ENCODE results near the gene LTBP2. TPM values are rescaled to one million over a fixed set of nuclear protein-coding genes. Genes with fewer than 3 reads are reported as not detected.

Gene LTBP2
- under 1 TPM in 1 of 2 donors, not detected in 1; 0.49 TPM for total RNA-seq

DNA sequence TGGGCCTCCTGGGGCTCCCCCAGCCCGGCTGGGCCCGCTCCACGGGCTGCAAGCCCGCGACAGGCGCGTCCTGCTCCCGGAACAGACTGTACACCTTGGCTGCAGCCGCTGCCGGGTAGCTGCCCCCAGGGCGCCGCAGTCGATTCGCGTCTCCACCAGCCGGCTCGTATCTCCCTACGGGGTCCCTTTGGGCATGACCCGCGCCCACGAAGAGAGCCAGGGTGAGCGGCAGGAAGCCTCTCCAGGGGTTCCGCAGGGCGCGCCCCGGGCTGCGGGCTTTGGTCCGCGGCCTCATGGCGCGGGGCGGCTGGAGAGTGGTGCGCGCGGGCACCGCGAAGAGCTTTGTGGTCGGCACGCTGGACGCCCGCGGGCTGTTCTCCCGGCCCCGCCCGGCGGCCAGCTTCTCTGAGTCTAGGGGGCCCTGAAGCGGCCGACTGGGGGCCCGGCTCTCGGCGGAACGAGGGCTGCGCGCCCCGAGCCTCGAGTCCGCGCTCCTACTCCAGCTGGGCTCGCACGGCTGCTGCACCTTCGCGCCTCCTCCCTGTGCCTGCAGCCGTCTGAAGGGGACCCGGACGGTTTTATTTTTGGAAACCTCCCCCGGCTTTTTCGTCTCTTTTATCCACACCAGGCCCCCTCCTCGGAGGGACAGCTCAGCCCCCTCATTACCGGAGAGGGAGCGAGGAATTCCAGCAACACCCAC is at the start of gene LTBP2:
LTBP2 (minus strand) TSS at position 588 of the 700 bp plus-strand sequence; CDS start at position 295, 293 bp downstream.
- peak in 1 of 2 donors; percentile 18 for ATAC-seq
- Mint-ChIP-seq H3K36me3 (no peaks in the 10 kb centered on the region), H3K9me3 (no peaks in the 10 kb centered on the region), H3K27ac (no peak within 1 kb of the TSS)
- DNase-seq (ENCODE audit: low spot score in 2 of 2), result peak in 1 of 2 donors; percentile 27

DNA sequence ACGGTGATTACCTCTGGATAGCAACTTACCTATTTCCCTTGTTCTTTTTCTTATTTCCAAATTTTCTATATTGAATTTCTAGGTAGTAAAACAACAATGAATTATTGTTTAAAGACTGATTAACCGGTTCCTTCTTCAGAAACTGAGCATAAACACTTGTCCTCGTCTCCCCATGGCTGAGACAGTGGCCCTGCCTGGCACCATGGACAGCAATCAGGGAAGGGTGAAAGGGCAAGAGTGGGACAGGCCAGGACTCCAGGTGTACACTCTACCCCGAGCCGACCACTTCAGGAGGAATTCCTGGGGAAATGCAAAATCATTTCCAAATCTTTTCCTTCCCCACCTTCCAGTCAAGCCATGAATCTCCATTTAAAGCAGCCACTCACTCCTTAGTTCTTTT is 48.8 kb upstream of the LTBP2 start:
- no peak for DNase-seq (ENCODE audit: low spot score in 2 of 2)
- Mint-ChIP-seq H3K9me3 (no peaks in the 10 kb centered on the region), H3K36me3 (peaks cover 9% of the 10 kb centered on the region in 2 donors), H3K27ac (peak overlapping the region; percentile 20 to 53)
- ATAC-seq, result no peak

DNA sequence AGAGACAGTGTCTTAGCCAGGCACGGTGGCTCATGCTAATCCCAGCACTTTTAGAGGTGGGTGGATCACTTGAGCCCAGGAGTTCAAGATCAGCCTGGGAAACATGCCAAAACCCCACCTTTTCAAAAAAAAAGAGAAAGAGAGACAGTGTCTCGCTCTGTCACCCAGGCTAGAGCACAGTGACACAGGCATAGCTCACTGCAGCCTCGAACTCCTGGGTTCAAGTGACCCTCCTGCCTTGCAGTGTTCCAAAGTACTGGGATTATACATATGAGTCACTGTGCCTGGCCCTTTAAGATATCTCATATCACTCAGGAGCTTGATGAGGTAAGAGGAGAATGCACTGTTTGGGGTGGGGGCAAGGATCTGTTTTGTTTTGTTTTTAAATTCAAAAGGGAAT is 48.1 kb upstream of the LTBP2 start:
- peaks cover 9% of the 10 kb centered on the region in 2 donors for H3K36me3 Mint-ChIP-seq
- H3K27ac Mint-ChIP-seq, result no peak overlapping the region
- no peak for DNase-seq (ENCODE audit: low spot score in 2 of 2)
- no peak for ATAC-seq
- H3K9me3 Mint-ChIP-seq, result no peaks in the 10 kb centered on the region

DNA sequence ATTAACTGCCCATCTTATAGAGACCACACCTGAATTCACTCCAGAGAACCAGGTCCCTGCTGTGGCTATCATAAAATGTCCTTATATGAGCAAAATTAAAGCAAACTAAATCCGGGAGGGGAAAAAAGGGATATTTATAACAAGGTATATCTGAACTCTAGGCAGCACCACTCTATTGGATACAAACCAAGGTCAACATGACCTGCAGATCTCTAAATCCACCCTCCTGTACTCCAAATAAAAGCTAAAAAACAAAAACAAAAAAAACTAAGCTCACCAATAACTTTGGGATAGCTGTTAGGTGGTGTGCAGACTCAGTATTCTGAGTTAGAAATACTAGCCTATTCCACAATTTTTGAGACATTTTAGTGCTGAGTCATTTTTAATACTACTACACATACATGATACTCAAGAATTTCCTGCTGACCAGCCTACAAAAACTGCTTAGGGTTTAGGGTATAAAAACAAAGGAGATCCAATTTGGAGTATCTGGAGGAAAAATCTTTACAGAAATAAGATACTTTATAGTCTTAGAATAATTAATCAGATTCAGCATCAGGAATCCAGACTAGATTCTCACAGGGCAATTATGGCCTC is 46.6 kb upstream of the LTBP2 start:
- peaks cover 5 to 8% of the 10 kb centered on the region in 2 donors for H3K36me3 Mint-ChIP-seq
- DNase-seq (ENCODE audit: low spot score in 2 of 2), result no peak
- ATAC-seq, result no peak
- no peaks in the 10 kb centered on the region for H3K9me3 Mint-ChIP-seq
- peak overlapping the region in 1 of 2 donors; percentile 5 for H3K27ac Mint-ChIP-seq

DNA sequence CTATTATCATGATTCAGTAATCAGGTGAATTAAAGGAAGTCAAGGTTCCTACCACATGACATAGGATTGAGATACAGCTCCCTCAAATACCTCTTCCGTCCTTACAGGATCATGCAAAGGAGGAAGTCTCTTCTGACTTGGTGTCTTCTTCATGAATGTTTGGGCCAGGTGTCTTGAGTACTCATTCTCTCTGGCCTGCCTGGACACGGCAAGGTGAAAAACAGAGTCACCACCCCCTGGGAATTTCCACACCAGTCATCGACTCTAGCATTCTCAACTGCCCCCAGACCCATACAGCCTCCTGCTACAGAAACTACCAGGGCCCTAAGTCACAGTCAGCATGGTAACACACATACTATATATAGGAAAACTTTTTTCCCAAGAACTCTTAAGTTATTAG is 44.9 kb upstream of the LTBP2 start:
- DNase-seq (ENCODE audit: low spot score in 2 of 2), result no peak
- H3K36me3 Mint-ChIP-seq, result peaks cover 0 to 5% of the 10 kb centered on the region in 2 donors
- H3K9me3 Mint-ChIP-seq, result no peaks in the 10 kb centered on the region
- ATAC-seq, result no peak
- peak overlapping the region; percentile 5 to 8 for H3K27ac Mint-ChIP-seq

DNA sequence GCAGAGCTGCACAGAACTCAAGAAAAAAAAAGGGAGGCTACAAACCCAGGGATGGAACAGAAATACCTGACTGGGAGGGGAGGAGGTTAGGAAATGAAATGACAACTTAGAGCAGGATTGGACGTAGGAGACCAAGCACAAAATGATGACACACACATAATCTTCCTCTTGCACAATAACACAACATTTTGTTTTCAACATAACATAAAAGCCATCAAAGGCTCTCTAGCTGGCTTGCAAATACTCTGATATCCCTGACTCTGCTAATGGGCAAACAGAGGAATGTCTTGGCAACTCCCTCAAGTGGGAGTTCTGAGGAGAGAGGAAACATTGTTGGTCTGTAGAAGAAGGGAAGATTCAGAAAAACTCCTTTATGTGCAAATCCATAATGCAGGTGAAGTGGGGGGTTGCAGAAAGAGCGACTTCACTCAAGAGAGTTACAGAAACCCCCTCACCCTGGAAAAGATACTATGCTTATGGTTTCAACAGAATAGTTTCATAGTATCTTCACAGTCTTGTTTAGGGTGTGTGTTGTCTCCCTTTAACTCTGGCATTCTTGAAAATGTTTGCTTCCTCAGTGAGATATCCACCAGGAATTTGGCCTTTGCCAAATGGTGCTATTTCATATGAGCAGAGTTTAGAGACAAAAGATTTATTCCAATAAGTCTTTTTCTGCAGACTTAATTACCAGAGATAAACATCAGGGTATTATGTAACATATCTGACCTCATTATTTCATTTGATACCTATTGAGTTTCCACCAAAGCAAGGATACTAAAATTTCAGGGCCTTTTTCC is 43.8 kb upstream of the LTBP2 start:
- no peak for ATAC-seq
- no peak for DNase-seq (ENCODE audit: low spot score in 2 of 2)
- no peak overlapping the region for H3K27ac Mint-ChIP-seq
- H3K9me3 Mint-ChIP-seq, result no peaks in the 10 kb centered on the region
- no peaks in the 10 kb centered on the region for H3K36me3 Mint-ChIP-seq

DNA sequence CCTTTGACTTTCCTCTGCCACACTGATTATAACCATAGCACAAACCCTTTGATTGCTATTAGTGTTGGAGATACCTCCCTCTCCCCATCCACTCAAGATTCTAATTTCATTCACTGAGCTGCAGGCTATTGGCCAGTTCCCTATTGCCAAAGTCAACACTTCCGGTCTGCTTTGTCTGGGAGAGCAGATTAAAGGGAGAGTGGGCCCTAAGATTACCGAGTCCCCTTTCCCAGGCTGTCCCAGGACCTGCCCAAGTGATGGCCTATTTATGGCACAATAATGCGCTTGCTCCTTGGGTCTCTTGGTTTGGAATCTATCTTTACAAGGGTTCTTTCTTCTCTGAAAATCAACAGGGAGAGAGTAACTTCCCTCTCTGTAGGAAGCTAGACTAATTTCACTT is 42.9 kb upstream of the LTBP2 start:
- no peak for ATAC-seq
- no peak for DNase-seq (ENCODE audit: low spot score in 2 of 2)
- peak overlapping the region; percentile 56 to 58 for H3K27ac Mint-ChIP-seq
- H3K36me3 Mint-ChIP-seq, result no peaks in the 10 kb centered on the region
- H3K9me3 Mint-ChIP-seq, result no peaks in the 10 kb centered on the region

DNA sequence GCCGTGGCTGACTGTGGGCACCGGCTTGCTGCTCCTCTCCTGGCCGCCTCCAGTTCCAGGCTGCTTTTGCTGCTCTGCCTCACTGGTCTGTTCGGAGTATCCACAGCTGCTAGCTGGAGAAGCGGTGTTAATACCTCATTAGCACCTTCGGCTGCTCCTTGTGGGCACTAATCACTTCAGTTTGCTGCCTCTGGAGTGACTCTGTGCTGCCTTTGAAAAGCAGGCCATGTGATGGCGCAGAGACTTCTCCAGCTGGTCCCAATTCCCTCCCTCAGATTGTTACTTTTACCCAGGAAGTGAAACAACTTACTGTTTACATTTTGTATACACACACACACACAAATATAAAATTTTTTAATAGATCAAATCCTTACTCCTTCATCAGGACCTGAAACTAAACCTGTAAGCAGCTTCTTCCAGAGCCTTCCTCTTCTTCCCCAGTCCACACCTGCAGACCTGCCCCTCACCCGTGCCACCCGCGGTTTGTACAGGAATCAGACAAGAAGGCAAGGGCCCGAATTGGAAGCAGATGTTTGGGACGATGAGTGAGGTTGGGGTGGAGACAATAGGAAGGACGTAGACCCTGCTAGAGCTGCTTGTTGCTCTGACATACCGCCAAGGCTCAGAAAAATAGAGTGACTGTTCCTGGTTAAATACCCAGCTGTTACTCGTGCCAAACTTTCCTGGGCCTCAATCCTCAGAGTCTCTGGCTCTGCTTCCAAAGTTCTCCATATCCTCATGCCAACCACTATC is 41.5 kb upstream of the LTBP2 start:
- ATAC-seq (no peak), DNase-seq (ENCODE audit: low spot score in 2 of 2) (no peak)
- Mint-ChIP-seq H3K9me3 (no peaks in the 10 kb centered on the region), H3K36me3 (no peaks in the 10 kb centered on the region), H3K27ac (peak overlapping the region in 1 of 2 donors; percentile 74)

DNA sequence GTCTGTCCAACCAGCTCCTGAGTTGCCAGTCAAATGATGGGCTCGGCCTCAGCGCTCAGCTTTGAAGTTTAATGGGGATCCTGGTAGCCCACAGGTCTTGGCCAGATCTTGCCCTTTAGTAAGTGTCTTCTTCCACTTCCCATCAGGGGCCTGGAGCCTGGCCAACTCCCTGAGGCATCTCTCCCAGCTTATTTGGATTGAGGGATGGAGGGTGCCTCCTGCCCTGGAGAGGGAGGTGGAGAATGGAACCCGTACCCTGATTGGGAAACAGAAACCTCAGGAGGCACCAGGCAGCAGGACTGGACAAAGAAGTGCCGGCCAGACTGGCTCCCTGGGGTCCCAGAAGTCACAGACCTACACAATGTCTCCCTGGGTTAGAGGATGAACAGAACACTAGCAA is 40.5 kb upstream of the LTBP2 start:
- H3K36me3 Mint-ChIP-seq, result no peaks in the 10 kb centered on the region
- ATAC-seq (no peak), DNase-seq (ENCODE audit: low spot score in 2 of 2) (no peak)
- peak overlapping the region in 1 of 2 donors; percentile 74 for H3K27ac Mint-ChIP-seq
- H3K9me3 Mint-ChIP-seq, result no peaks in the 10 kb centered on the region

DNA sequence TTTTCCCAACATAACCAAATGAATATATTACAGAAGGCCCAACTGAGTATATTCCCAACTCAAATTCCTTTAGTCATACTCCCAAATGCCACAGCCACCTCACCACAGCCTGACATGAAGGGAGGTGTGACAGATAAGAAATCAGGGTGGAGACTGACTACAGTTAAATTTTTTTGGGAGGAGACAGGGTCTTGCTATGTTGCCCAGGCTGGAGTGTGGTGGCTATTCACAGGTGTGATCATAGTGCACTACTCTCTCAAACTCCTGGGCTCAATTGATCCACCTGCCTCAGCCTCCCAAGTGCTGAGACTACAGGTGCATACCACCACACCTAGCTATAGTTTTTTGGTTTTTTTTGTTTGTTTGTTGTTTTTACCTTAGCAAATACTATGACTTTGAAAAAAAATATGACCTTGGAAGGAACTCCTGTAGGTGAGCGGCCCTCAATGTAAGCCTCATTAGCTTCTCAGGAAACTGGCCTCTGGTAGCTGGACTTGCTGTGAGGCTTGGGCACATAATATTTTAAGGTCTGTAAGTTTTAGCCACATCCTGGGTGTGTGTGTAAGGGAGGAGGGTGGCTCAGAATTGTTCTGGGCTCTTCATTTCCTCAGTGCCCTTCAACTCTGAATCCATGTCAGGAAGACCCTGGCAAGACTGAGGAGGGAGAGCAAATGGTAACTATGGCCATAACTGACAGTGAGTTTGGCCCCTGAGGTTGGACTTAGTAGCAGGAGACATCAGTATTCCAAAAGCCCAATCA is 39.1 kb upstream of the LTBP2 start:
- DNase-seq (ENCODE audit: low spot score in 2 of 2) (no peak), ATAC-seq (no peak)
- H3K9me3 Mint-ChIP-seq, result no peaks in the 10 kb centered on the region
- no peaks in the 10 kb centered on the region for H3K36me3 Mint-ChIP-seq
- peak overlapping the region in 1 of 2 donors; percentile 65 for H3K27ac Mint-ChIP-seq

DNA sequence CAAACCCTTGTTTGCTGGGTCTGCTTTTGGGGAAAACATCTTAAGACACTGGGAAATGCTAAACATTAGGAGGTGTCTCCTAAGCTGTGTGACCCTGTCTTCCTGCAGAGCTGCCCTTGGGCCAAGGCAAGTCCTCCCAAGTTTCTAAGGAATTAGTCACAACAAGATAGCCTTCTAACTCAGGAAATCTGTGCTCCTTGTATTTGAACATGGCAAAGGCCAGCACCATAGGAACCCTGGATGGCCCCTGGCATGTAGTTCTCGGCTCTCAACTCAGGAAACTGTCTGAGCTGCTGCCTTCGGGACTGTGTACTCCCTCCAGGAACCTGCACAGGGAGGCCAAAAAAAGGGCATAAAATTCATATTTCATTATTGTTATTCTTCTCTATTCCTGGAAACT is 37.6 kb upstream of the LTBP2 start:
- no peak for DNase-seq (ENCODE audit: low spot score in 2 of 2)
- no peak for ATAC-seq
- H3K27ac Mint-ChIP-seq, result no peak overlapping the region
- no peaks in the 10 kb centered on the region for H3K36me3 Mint-ChIP-seq
- H3K9me3 Mint-ChIP-seq, result no peaks in the 10 kb centered on the region

DNA sequence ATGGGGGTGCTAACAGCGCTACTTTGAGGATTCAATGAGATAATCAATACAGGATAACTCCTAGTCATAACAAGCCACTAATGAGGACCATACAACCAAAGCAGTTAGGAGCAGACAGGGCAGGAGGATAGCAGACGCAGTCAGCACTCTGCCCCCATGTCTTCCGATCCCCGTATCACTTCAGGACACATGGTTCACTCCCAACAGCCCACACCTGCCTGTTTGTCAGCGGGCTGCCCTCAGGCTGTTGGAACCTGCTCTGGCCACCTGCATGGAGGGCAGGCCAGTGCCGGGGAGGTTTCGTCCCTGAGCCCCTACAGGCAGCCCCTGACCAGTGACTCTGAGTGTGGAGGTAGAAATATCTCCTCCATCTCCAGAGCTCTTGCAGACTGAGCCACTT is 37.1 kb upstream of the LTBP2 start:
- no peaks in the 10 kb centered on the region for H3K36me3 Mint-ChIP-seq
- H3K9me3 Mint-ChIP-seq, result no peaks in the 10 kb centered on the region
- no peak for ATAC-seq
- DNase-seq (ENCODE audit: low spot score in 2 of 2), result no peak
- no peak overlapping the region for H3K27ac Mint-ChIP-seq

DNA sequence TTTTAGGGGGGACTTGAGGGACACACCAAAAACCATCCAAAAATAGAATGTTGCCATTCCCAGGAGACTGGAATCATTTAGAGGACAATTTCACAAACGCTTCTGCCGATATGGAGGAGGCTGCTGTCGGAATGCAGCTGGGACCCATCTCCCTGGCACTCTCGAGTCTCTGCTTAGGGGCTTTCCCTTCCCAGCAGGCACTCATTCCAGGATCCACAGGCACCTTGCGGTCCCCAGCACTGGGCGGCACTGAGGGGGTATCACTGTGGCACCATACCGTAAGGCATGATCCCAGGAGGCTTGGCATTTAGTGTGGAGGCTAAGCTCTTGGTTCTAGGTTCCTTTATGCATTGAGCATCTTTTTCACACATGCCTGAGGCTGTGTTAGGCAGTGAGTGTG is 36.6 kb upstream of the LTBP2 start:
- DNase-seq (ENCODE audit: low spot score in 2 of 2) (no peak), ATAC-seq (no peak)
- H3K9me3 Mint-ChIP-seq, result no peaks in the 10 kb centered on the region

DNA sequence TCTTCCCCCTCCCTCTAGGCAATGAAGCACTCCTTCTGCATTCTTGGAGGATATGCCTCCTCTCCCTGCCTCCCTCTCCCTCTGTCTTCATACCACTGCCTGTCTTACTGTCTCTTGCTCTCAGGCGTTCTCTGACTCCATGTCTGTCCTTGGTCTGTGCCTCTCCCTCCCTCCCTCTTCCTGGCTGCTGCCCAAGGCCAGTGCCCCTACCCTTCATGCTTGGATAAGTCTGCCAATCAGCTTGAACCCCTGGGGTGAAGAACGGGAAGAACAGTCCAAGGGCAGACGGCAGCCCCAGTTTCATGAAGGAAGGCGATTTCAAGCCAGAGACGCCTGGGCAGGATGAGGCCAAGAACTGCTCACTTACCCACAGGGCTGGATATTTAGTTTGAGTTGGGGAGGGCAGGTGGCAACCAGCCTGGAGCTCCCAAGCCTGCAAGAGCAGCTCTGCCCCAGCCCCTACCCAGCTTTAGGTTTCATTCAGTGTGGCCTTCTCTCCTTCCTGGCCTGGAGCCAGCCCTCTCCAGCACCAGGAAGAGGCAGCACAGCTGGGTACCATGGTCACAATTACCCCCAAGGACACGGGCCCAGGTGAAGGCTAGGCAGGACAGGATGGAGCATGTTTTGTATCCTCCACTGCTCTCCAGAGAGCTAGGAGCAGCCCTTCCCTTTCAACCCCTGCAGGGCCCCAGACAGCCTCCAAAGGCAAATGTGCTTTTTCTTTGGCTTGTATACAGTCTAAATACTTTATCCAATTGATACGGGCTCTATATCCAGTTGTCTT is 35.8 kb upstream of the LTBP2 start:
- DNase-seq (ENCODE audit: low spot score in 2 of 2) (no peak), ATAC-seq (no peak)
- Mint-ChIP-seq H3K27ac (peak overlapping the region in 1 of 2 donors; percentile 41), H3K9me3 (no peaks in the 10 kb centered on the region), H3K36me3 (no peaks in the 10 kb centered on the region)

More for the DNA sequence above, 36.6 kb upstream of the LTBP2 start:
- no peaks in the 10 kb centered on the region for H3K36me3 Mint-ChIP-seq
- peak overlapping the region in 1 of 2 donors; percentile 41 for H3K27ac Mint-ChIP-seq

DNA sequence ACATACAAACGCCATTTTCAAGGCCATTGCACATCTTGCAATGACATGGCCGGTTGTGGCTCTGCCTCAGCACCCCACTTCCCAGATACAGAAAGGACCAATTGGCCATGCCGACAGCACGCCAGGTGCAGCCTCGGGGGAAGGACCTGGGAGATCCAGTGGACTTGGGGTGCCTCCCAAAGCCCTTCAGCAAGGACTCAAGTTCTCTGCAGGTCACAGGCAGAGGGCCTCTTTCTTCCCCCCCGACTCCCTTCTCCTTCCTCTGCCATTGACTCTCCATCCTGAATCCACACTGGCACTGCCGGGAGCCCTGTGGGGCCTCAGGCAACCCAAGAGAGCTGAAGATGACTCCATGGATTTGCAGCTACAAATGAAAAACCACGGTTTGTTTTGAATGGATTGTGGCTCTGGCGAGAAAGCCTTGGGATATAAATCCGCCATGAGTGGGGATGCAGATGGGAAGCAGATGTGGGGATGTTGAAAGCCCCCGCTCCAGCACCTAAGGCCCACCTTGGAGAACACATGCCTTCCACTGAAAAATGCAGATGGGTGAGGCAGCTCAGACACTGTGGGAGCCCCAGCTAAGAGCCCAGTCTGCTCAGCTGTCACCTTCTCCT is 35.1 kb upstream of the LTBP2 start:
- peak overlapping the region in 1 of 2 donors; percentile 10 for H3K27ac Mint-ChIP-seq
- ATAC-seq (no peak), DNase-seq (ENCODE audit: low spot score in 2 of 2) (no peak)
- H3K36me3 Mint-ChIP-seq, result no peaks in the 10 kb centered on the region
- no peaks in the 10 kb centered on the region for H3K9me3 Mint-ChIP-seq

Measured in activated naive CD4-positive, alpha-beta T cell treated with anti-CD3 and anti-CD28 coated beads, Interleukin-2, amount 50 U/mL, for 72 hours (primary cell).